ENCODE measurements around the gene SORBS2. TPM values are rescaled to one million over a fixed set of nuclear protein-coding genes. Genes with fewer than 3 reads are reported as not detected.

Gene SORBS2
- polyA plus RNA-seq, 2 of the 4 experiments (the other 2 are of a cell fraction) = 0.23 to 0.90 TPM

- TF ChIP-seq, protein P1, sequence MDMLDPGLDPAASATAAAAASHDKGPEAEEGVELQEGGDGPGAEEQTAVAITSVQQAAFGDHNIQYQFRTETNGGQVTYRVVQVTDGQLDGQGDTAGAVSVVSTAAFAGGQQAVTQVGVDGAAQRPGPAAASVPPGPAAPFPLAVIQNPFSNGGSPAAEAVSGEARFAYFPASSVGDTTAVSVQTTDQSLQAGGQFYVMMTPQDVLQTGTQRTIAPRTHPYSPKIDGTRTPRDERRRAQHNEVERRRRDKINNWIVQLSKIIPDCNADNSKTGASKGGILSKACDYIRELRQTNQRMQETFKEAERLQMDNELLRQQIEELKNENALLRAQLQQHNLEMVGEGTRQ (IDR thresholded peaks at IDR 0.05) = no peak
- TF ChIP-seq MAFK (IDR thresholded peaks at IDR 0.05; ENCODE audit: partially characterized antibody) = no peak
Measured at GRCh38 chr4:185546335-185546734, 265.7 kb downstream of the SORBS2 start (continued).

- TF ChIP-seq SREBF2 (IDR thresholded peaks at IDR 0.05) (no peak), FOSL2 (IDR thresholded peaks at IDR 0.05) (no peak), FOSL2 (CRISPR knock-in tag; IDR thresholded peaks at IDR 0.05) (no peak), RAD21 (conservative IDR thresholded peaks at IDR 0.05 in 1 of 2, IDR thresholded peaks at IDR 0.05 in 1 of 2) (no peak), TP53 (CRISPR knock-in tag; IDR thresholded peaks at IDR 0.05) (no peak), CHD2 (IDR thresholded peaks at IDR 0.05; ENCODE audit: low read length, partially characterized antibody) (no peak), REST (IDR thresholded peaks at IDR 0.05) (no peak), HOXB13 (CRISPR knock-in tag; IDR thresholded peaks at IDR 0.05; ENCODE audit: low read depth) (no peak)
- POLR2A ChIA-PET = no interaction called here
- Histone ChIP-seq H3K27ac (no peak overlapping the region), H3K4me3 (no peak overlapping the region), H3K4me2 (no peak overlapping the region), H3K4me1 (no peaks in the 10 kb centered on the region), H3K9me3 (no peaks in the 10 kb centered on the region)
- CTCF ChIA-PET = no interaction called here
- DNase-seq (ENCODE audit: low read depth in 1 of 2, low spot score in 1 of 2) (no peak), FAIRE-seq (no peak), ATAC-seq (no peak)
- WGBS (ENCODE audit: missing lambda C conversion rate) = 67% methylated on average over 14 of the region's 14 CpGs
Measured at GRCh38 chr4:185542626-185543315, 269.2 kb downstream of the SORBS2 start.

- H3K27ac ChIP-seq = no peak overlapping the region
- ATAC-seq = no peak
- POLR2A ChIA-PET = no interaction called here
- FAIRE-seq = no peak
- H3K4me3 ChIP-seq = no peak overlapping the region
- WGBS (ENCODE audit: missing lambda C conversion rate) = 51% methylated on average over 10 of the region's 10 CpGs
- no peaks in the 10 kb centered on the region for H3K9me3 ChIP-seq
- no peak overlapping the region for H3K4me2 ChIP-seq
- CTCF ChIA-PET = no interaction called here
- DNase-seq (ENCODE audit: low read depth in 1 of 2, low spot score in 1 of 2) = no peak
- TF ChIP-seq CTCF (IDR thresholded peaks at IDR 0.05) (no peak), HOXB5 (CRISPR knock-in tag; IDR thresholded peaks at IDR 0.05) (no peak)
- H3K4me1 ChIP-seq = no peaks in the 10 kb centered on the region
Measured at GRCh38 chr4:185541251-185541727, 270.7 kb downstream of the SORBS2 start.

DNA sequence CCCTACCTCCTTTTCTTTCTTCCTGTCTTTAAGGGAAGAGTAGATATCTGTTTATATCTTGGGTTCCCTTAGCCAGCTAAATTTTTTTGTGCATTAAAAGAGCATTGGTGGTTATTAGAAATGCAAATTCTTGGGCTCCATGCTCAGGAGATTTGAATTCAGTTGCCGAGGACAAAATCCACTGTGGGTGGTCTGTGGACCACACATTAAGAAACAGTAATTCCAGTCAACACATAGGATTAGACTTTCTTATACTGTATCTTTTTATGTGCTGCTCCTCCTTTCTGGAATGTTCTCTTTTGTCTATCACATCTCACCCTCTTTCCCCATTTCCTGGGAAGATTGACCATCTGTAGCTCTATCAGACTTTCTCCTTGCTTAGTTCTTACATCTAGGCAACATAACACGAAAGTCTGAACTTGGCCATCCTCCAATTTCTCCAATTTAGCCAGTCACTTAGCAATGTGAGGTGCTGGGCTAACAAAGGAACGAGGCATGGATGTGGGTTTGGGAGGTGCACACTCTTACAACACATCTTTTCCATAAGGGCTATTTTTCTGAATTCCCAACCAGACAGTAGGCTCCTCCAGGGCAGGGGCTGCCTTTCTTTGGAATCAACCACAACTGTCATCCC, 271.4 kb downstream of the SORBS2 start:
- Histone ChIP-seq H3K27ac (no peak overlapping the region), H3K4me1 (no peaks in the 10 kb centered on the region), H3K4me2 (no peak overlapping the region), H3K9me3 (no peaks in the 10 kb centered on the region), H3K4me3 (no peak overlapping the region)
- no peak for ATAC-seq
- CTCF ChIA-PET = no interaction called here
- TF ChIP-seq HOXB5 (CRISPR knock-in tag; IDR thresholded peaks at IDR 0.05) (no peak), JUN (IDR thresholded peaks at IDR 0.05) (no peak), FOXS1 (CRISPR knock-in tag; IDR thresholded peaks at IDR 0.05) (no peak), FOSL2 (IDR thresholded peaks at IDR 0.05) (no peak), FOSL2 (CRISPR knock-in tag; IDR thresholded peaks at IDR 0.05) (no peak), NPAS2 (CRISPR knock-in tag; IDR thresholded peaks at IDR 0.05; ENCODE audit: borderline replicate concordance) (no peak), SREBF2 (IDR thresholded peaks at IDR 0.05) (no peak), KDM1A (IDR thresholded peaks at IDR 0.05; ENCODE audit: low read depth) (no peak), TP53 (CRISPR knock-in tag; IDR thresholded peaks at IDR 0.05) (no peak), EHF (CRISPR knock-in tag; IDR thresholded peaks at IDR 0.05) (no peak), ELK1 (IDR thresholded peaks at IDR 0.05; ENCODE audit: low read depth, low read length) (no peak), EP300 (IDR thresholded peaks at IDR 0.05) (no peak), HEYL (CRISPR knock-in tag; IDR thresholded peaks at IDR 0.05) (no peak)
- FAIRE-seq = no peak
- WGBS (ENCODE audit: missing lambda C conversion rate) = 29% methylated on average over 3 of the region's 3 CpGs
- DNase-seq (ENCODE audit: low read depth in 1 of 2, low spot score in 1 of 2) = no peak
- POLR2A ChIA-PET = no interaction called here
